IMR-90 (cell line): ENCODE results near the gene ACSM3. TPM values are rescaled to one million over a fixed set of nuclear protein-coding genes. Genes with fewer than 3 reads are reported as not detected.

Experiments
- ATAC-seq: fragments of 200-7000 bp; cut with Tn5 transposase; 2 replicates; pipeline ENCODE4 v1.9.1; 2020; ENCODE audit warnings: low read depth, mild to moderate bottlenecking, moderate library complexity
- BruUV-seq: library from RNA; stranded (reverse); fragments of 400-500 nt; replicated peaks from 2 replicates; lab custom pipeline; 2021; lab: Mats Ljungman, UMichigan
- CTCF ChIA-PET: fragments of 300-600 bp; formaldehyde crosslinking; extraction: SDS; loops from one replicate; lab custom pipeline; 2021; ENCODE audit warnings: antibody characterized with exemption; lab: Yijun Ruan, JAX
- POLR2A ChIA-PET: fragments of 300-600 bp; sonication (Branson Sonifier 250); formaldehyde crosslinking; loops from one replicate; lab custom pipeline; 2022; ENCODE audit warnings: antibody characterized with exemption; ENCODE audit not compliant: unreplicated experiment; lab: Charles Lee
- DNase-seq: peaks from one replicate; pipeline ENCODE4 v3.0.0; 2013
- H2AFZ ChIP-seq: replicated peaks from 2 replicates; pipeline ENCODE3; 2013; ENCODE audit warnings: low read length, mild to moderate bottlenecking; ENCODE audit not compliant: poor library complexity
- H2AK5ac ChIP-seq: 2 replicates; pipeline ENCODE4 v1.6.1; 2013; ENCODE audit warnings: low read depth, low read length, inconsistent platforms
- H2AK9ac ChIP-seq: replicated peaks from 2 replicates; pipeline ENCODE3; 2013; ENCODE audit warnings: mild to moderate bottlenecking, low read depth, low read length, moderate library complexity; ENCODE audit not compliant: poor library complexity
- H2BK120ac ChIP-seq: 2 replicates; pipeline ENCODE4 v1.6.1; 2013; ENCODE audit warnings: low read depth, low read length, inconsistent platforms
- H2BK15ac ChIP-seq: 3 replicates; pipeline ENCODE4 v1.6.1; 2013; ENCODE audit warnings: low read depth, low read length, inconsistent platforms
- H2BK20ac ChIP-seq: 2 replicates; pipeline ENCODE4 v1.6.1; 2013; ENCODE audit warnings: low read depth, mild to moderate bottlenecking, inconsistent platforms, low read length, moderate library complexity
- H2BK5ac ChIP-seq: 2 replicates; pipeline ENCODE4 v1.6.1; 2013; ENCODE audit warnings: mild to moderate bottlenecking, low read depth, low read length, inconsistent platforms; ENCODE audit not compliant: poor library complexity, severe bottlenecking
- H3K14ac ChIP-seq: replicated peaks from 2 replicates; pipeline ENCODE4 v1.6.1; 2013; ENCODE audit warnings: low read depth, low read length, inconsistent platforms
- H3K18ac ChIP-seq: 2 replicates; pipeline ENCODE4 v1.6.1; 2013; ENCODE audit warnings: low read depth, low read length, control low read depth
- H3K23ac ChIP-seq: 2 replicates; pipeline ENCODE4 v1.6.1; 2013; ENCODE audit warnings: low read depth, low read length, inconsistent platforms
- H3K27ac ChIP-seq: 2 replicates; pipeline ENCODE4 v1.5.1; 2013; ENCODE audit warnings: mild to moderate bottlenecking, control low read depth, low read length; ENCODE audit not compliant: insufficient read depth
- H3K27me3 ChIP-seq: 2 replicates; pipeline ENCODE4 v1.6.1; 2013; ENCODE audit warnings: low read length; ENCODE audit not compliant: control insufficient read depth, insufficient read depth
- H3K36me3 ChIP-seq: 2 replicates; pipeline ENCODE4 v1.6.1; 2013; ENCODE audit warnings: low read length, mixed read lengths; ENCODE audit not compliant: control insufficient read depth, insufficient read depth
- H3K4ac ChIP-seq: 2 replicates; pipeline ENCODE4 v1.6.1; 2013; ENCODE audit warnings: low read depth, low read length, inconsistent platforms
- H3K4me1 ChIP-seq: 2 replicates; pipeline ENCODE4 v1.6.1; 2013; ENCODE audit warnings: low read length, mixed read lengths; ENCODE audit not compliant: control insufficient read depth, insufficient read depth
- H3K4me2 ChIP-seq: 2 replicates; pipeline ENCODE4 v1.6.1; 2013; ENCODE audit warnings: low read depth, mild to moderate bottlenecking, control low read depth, low read length, moderate library complexity
- H3K4me3 ChIP-seq: 2 replicates; pipeline ENCODE4 v1.5.1; 2013; ENCODE audit warnings: low read depth, mild to moderate bottlenecking, control low read depth, low read length, moderate library complexity; ENCODE audit not compliant: insufficient read depth
- H3K56ac ChIP-seq: 2 replicates; pipeline ENCODE4 v1.6.1; 2013; ENCODE audit warnings: low read length, inconsistent platforms; ENCODE audit not compliant: insufficient read depth; ENCODE audit errors: extremely low read depth
- H3K79me1 ChIP-seq, 2 experiments: 2 replicates each; pipeline ENCODE4 v1.6.1; 2013; ENCODE audit warnings: low read length in 2 of 2, inconsistent platforms in 1 of 2, low read depth in 1 of 2
- H3K9ac ChIP-seq: 2 replicates; pipeline ENCODE4 v1.6.1; 2013; ENCODE audit warnings: low read depth, low read length, control low read depth
- H3K9me1 ChIP-seq: 2 replicates; pipeline ENCODE4 v1.6.1; 2013; ENCODE audit warnings: low read length, inconsistent platforms; ENCODE audit not compliant: insufficient read depth
- H3K9me3 ChIP-seq: 2 replicates; pipeline ENCODE4 v1.6.1; 2013; ENCODE audit warnings: low read length; ENCODE audit not compliant: control insufficient read depth, insufficient read depth
- H4K20me1 ChIP-seq: 2 replicates; pipeline ENCODE4 v1.6.1; 2013; ENCODE audit warnings: low read length, inconsistent platforms; ENCODE audit not compliant: insufficient read depth
- H4K5ac ChIP-seq: 2 replicates; pipeline ENCODE4 v1.6.1; 2013; ENCODE audit warnings: mild to moderate bottlenecking, low read depth, low read length, control low read depth
- H4K8ac ChIP-seq, 2 experiments: 2 replicates each; pipeline ENCODE4 v1.6.1; 2013; ENCODE audit warnings: low read depth in 2 of 2, low read length in 2 of 2, control low read depth in 1 of 2, inconsistent platforms in 1 of 2
- H4K91ac ChIP-seq: 2 replicates; pipeline ENCODE4 v1.6.1; 2013; ENCODE audit warnings: low read depth, low read length, inconsistent platforms; ENCODE audit not compliant: insufficient read depth
- BHLHE40 ChIP-seq: fragments of 150-350 bp; IDR thresholded peaks from 2 replicates; pipeline ENCODE4 v1.6.1; 2016; ENCODE audit warnings: mild to moderate bottlenecking, low read depth, low read length
- FOS ChIP-seq: fragments of 150-350 bp; IDR thresholded peaks from 2 replicates; pipeline ENCODE4 v1.6.1; 2016; ENCODE audit warnings: low read depth, low read length
- MAZ ChIP-seq: IDR thresholded peaks from 2 replicates; pipeline ENCODE4 v1.6.1; 2012; ENCODE audit warnings: low read depth, mild to moderate bottlenecking, low read length, improper control_type of control experiment, moderate library complexity, borderline replicate concordance
- POLR2A ChIP-seq: IDR thresholded peaks from 2 replicates; pipeline ENCODE4 v1.6.1; 2012; ENCODE audit warnings: mild to moderate bottlenecking, low read depth, low read length
- RCOR1 ChIP-seq: IDR thresholded peaks from 2 replicates; pipeline ENCODE4 v1.6.1; 2012; ENCODE audit warnings: mild to moderate bottlenecking, low read length, improper control_type of control experiment; ENCODE audit not compliant: insufficient replicate concordance
- RFX5 ChIP-seq: IDR thresholded peaks from 2 replicates; pipeline ENCODE4 v1.8.0; 2012; ENCODE audit warnings: low read depth, mild to moderate bottlenecking, low read length, moderate library complexity
- WGBS, 2 experiments: methylation state at CpG; one replicate each; pipeline versions ENCODE4 v1.1.5 to v1.1.7; 2013; ENCODE audit warnings: missing lambda C conversion rate in 2 of 2; ENCODE audit not compliant: insufficient read length in 1 of 2; ENCODE audit errors: extremely low coverage in 2 of 2; 5-methylcytosine and 5-hydroxymethylcytosine counted together
- dilution Hi-C: fragments of 300-500 bp; cut with HindIII; formaldehyde crosslinking; loops from one replicate; pipeline ENCODE4 v1.14.3; 2018; ENCODE audit warnings: low sequenced_read_pairs; ENCODE audit not compliant: unreplicated experiment
- in situ Hi-C: fragments of 300-500 bp; cut with MboI; formaldehyde crosslinking; loops from 3 replicates; pipeline ENCODE4 v1.14.3; 2019; ENCODE audit warnings: low sequenced_read_pairs, inconsistent platforms, mixed read lengths
- intact Hi-C: fragments of 100-400 bp; cut with micrococcal nuclease; formaldehyde crosslinking; loops from 2 replicates; pipeline ENCODE4 v1.10.0; 2022
- polyA plus RNA-seq, 3 experiments: library from polyadenylated mRNA; depleted of rRNA; stranded (reverse); fragments of >200 nt; gene quantifications; 2 replicates each; pipeline ENCODE4 v1.2.3, GENCODE V29; 2012; ENCODE audit warnings: low replicate concordance in 1 of 3
- total RNA-seq: library from RNA; depleted of rRNA; stranded (reverse); fragments of >200 nt; gene quantifications from 2 replicates; pipeline ENCODE4 v1.2.3, GENCODE V29; 2012
- TF ChIP-seq, protein P1 (sequence below): conservative IDR thresholded peaks from 2 replicates; pipeline ENCODE4 v1.5.1; 2012; ENCODE audit warnings: mild to moderate bottlenecking, low read depth, low read length, improper control_type of control experiment
- TF ChIP-seq, protein P2 (sequence below): fragments of 150-350 bp; IDR thresholded peaks from 2 replicates; pipeline ENCODE4 v1.6.1; 2017; ENCODE audit warnings: mild to moderate bottlenecking, antibody characterized with exemption, low read length, low read depth
- TF ChIP-seq, protein P3 (sequence below): fragments of 150-350 bp; IDR thresholded peaks from 2 replicates; pipeline ENCODE4 v1.6.1; 2016; ENCODE audit warnings: low read depth, mild to moderate bottlenecking, low read length, moderate library complexity, borderline replicate concordance

The ACSM3 gene
- total and polyA plus RNA-seq, 2 of the 4 experiments (the other 2 are of a cell fraction): 0.50 to 0.54 TPM

DNA sequence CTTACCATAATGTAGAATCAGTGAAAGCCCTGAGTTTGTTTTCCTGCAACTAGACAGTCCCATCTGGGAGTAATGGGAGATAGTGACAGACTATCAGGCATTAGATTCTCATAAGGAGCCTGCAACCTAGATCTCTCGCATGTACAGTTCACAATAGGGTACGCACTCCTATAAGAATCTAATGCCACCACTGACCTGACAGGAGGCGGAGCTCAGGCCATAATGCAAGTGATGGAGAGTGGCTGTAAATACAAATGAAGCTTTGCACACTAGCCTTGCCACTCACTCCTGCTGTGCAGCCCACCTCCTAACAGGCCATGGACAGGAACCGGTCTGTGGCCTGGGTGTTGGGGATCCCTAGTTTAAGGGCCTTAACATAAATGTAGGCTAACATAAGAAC is 43.6 kb upstream of the ACSM3 start:
- no CpG with 5 or more reads among the region's 4 CpGs for WGBS, 2 experiments
- TF ChIP-seq FOS (no peak), POLR2A (no peak), BHLHE40 (no peak), MAZ (no peak), RCOR1 (no peak), RFX5 (no peak)
- TF ChIP-seq, protein P1, sequence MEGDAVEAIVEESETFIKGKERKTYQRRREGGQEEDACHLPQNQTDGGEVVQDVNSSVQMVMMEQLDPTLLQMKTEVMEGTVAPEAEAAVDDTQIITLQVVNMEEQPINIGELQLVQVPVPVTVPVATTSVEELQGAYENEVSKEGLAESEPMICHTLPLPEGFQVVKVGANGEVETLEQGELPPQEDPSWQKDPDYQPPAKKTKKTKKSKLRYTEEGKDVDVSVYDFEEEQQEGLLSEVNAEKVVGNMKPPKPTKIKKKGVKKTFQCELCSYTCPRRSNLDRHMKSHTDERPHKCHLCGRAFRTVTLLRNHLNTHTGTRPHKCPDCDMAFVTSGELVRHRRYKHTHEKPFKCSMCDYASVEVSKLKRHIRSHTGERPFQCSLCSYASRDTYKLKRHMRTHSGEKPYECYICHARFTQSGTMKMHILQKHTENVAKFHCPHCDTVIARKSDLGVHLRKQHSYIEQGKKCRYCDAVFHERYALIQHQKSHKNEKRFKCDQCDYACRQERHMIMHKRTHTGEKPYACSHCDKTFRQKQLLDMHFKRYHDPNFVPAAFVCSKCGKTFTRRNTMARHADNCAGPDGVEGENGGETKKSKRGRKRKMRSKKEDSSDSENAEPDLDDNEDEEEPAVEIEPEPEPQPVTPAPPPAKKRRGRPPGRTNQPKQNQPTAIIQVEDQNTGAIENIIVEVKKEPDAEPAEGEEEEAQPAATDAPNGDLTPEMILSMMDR: no peak
- TF ChIP-seq, protein P2, sequence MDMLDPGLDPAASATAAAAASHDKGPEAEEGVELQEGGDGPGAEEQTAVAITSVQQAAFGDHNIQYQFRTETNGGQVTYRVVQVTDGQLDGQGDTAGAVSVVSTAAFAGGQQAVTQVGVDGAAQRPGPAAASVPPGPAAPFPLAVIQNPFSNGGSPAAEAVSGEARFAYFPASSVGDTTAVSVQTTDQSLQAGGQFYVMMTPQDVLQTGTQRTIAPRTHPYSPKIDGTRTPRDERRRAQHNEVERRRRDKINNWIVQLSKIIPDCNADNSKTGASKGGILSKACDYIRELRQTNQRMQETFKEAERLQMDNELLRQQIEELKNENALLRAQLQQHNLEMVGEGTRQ: no peak
- TF ChIP-seq, protein P3, sequence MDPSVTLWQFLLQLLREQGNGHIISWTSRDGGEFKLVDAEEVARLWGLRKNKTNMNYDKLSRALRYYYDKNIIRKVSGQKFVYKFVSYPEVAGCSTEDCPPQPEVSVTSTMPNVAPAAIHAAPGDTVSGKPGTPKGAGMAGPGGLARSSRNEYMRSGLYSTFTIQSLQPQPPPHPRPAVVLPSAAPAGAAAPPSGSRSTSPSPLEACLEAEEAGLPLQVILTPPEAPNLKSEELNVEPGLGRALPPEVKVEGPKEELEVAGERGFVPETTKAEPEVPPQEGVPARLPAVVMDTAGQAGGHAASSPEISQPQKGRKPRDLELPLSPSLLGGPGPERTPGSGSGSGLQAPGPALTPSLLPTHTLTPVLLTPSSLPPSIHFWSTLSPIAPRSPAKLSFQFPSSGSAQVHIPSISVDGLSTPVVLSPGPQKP: no peak

More for the DNA sequence above, 43.6 kb upstream of the ACSM3 start:
- Histone ChIP-seq H2AK5ac (no peak overlapping the region), H2BK120ac (no peak overlapping the region), H4K8ac (no peak overlapping the region), H3K56ac (no peak overlapping the region), H3K4me1 (no peaks in the 10 kb centered on the region), H3K9me3 (no peaks in the 10 kb centered on the region), H2AFZ (no peak overlapping the region), H3K18ac (no peak overlapping the region), H3K4me2 (no peak overlapping the region), H3K27me3 (no peaks in the 10 kb centered on the region), H3K79me1 (no peaks in the 10 kb centered on the region), H4K5ac (no peak overlapping the region), H2AK9ac (no peak overlapping the region), H3K9me1 (no peaks in the 10 kb centered on the region), H2BK15ac (no peak overlapping the region), H4K20me1 (no peaks in the 10 kb centered on the region), H2BK20ac (no peak overlapping the region), H3K9ac (no peak overlapping the region), H3K36me3 (no peaks in the 10 kb centered on the region), H3K4ac (no peak overlapping the region), H3K4me3 (no peak overlapping the region), H3K27ac (no peak overlapping the region), H4K91ac (no peak overlapping the region), H2BK5ac (no peak overlapping the region), H3K23ac (no peak overlapping the region), H3K14ac (no peak overlapping the region)
- intact Hi-C loops (no loop called here), dilution Hi-C loops (no loop called here), in situ Hi-C loops (no loop called here)
- no peak for ATAC-seq
- no TSS peak for BruUV-seq
- POLR2A ChIA-PET: no interaction called here
- CTCF ChIA-PET: no interaction called here
- no peak for DNase-seq
